Fibroblast of lung (primary cell): ENCODE measurements around the gene C9orf85.

Experiments
- CTCF ChIP-seq, 2 donors: IDR thresholded peaks in 1 of 2; conservative IDR thresholded peaks in 1 of 2; 1 replicate in 1 of 2; 2 replicates in 1 of 2; pipeline ENCODE4 v1.5.1; 2011 to 2012; ENCODE audit warnings: low read length in 2 of 2, control low read depth in 1 of 2, inconsistent platforms in 1 of 2, low read depth in 1 of 2, mild to moderate bottlenecking in 1 of 2
- EZH2 ChIP-seq: IDR thresholded peaks from 2 replicates; pipeline ENCODE4 v1.5.1; 2012; ENCODE audit warnings: low read length, control low read depth, mild to moderate bottlenecking; ENCODE audit errors: missing control alignments

GRCh38 chr9:72022841-72023240 is 111.4 kb downstream of the C9orf85 start:
- TF ChIP-seq CTCF (conservative IDR thresholded peaks at IDR 0.05 in 1 of 2, IDR thresholded peaks at IDR 0.05 in 1 of 2; ENCODE audit: low read depth in 1 of 2, low read length in 2 of 2), result no peak
- no peak for TF ChIP-seq EZH2
